Osteoblast (primary cell): ENCODE measurements around the gene STARD3NL. TPM values are rescaled to one million over a fixed set of nuclear protein-coding genes. Genes with fewer than 3 reads are reported as not detected.
"Not testable (repeated sequence)": the region's sequence is repeated elsewhere in the genome, so short reads cannot be mapped to it uniquely, and the experiment has no call there.

Experiments used
- DNase-seq: peaks from one replicate; pipeline ENCODE4 v3.0.0; 2011; ENCODE audit warnings: low spot score, mixed read lengths; ENCODE audit not compliant: insufficient read length; ENCODE audit errors: missing footprints
- H2AFZ ChIP-seq: 2 replicates; pipeline ENCODE4 v1.6.0; 2011; ENCODE audit warnings: mild to moderate bottlenecking, low read length
- H3K27ac ChIP-seq: 2 replicates; pipeline ENCODE4 v1.5.1; 2011; ENCODE audit warnings: mild to moderate bottlenecking, low read depth, low read length, moderate library complexity
- H3K27me3 ChIP-seq: 2 replicates; pipeline ENCODE4 v1.6.0; 2012; ENCODE audit warnings: mild to moderate bottlenecking, control low read depth, inconsistent platforms, low read length, moderate library complexity; ENCODE audit not compliant: insufficient read depth
- H3K36me3 ChIP-seq: 2 replicates; pipeline ENCODE4 v1.5.1; 2011; ENCODE audit warnings: mild to moderate bottlenecking, low read length, control low read depth, moderate library complexity; ENCODE audit not compliant: insufficient read depth
- H3K4me1 ChIP-seq: 2 replicates; pipeline ENCODE4 v1.5.1; 2011; ENCODE audit warnings: mild to moderate bottlenecking, low read length, control low read depth, moderate library complexity; ENCODE audit not compliant: insufficient read depth
- H3K4me2 ChIP-seq: 2 replicates; pipeline ENCODE4 v1.6.0; 2011; ENCODE audit warnings: mild to moderate bottlenecking, low read length; ENCODE audit not compliant: insufficient read depth
- H3K4me3 ChIP-seq: fragments of 200-600 bp; sonication (generic); 3 replicates; pipeline ENCODE4 v1.5.1; 2012; ENCODE audit warnings: mild to moderate bottlenecking, low read length, inconsistent platforms; ENCODE audit not compliant: insufficient read depth
- H3K79me2 ChIP-seq: 2 replicates; pipeline ENCODE4 v1.6.0; 2012; ENCODE audit warnings: mild to moderate bottlenecking, low read length, control low read depth, inconsistent platforms; ENCODE audit not compliant: insufficient read depth
- H3K9me3 ChIP-seq: 2 replicates; pipeline ENCODE4 v1.5.1; 2011; ENCODE audit warnings: low read depth, low read length, control low read depth
- H4K20me1 ChIP-seq: 2 replicates; pipeline ENCODE4 v1.6.0; 2012; ENCODE audit warnings: mild to moderate bottlenecking, low read length, control low read depth; ENCODE audit not compliant: insufficient read depth
- total RNA-seq: library from RNA; depleted of rRNA; stranded (reverse); fragments of >200 nt; gene quantifications from 2 replicates; pipeline ENCODE4 v1.2.3, GENCODE V29; 2012
- TF ChIP-seq, protein P1 (sequence below): IDR thresholded peaks from 2 replicates; pipeline ENCODE4 v1.5.1; 2011; ENCODE audit warnings: mild to moderate bottlenecking, low read depth, low read length, moderate library complexity; ENCODE audit errors: extremely low read depth

Gene STARD3NL
- total RNA-seq, 1 donor, result 63.3 TPM

DNA sequence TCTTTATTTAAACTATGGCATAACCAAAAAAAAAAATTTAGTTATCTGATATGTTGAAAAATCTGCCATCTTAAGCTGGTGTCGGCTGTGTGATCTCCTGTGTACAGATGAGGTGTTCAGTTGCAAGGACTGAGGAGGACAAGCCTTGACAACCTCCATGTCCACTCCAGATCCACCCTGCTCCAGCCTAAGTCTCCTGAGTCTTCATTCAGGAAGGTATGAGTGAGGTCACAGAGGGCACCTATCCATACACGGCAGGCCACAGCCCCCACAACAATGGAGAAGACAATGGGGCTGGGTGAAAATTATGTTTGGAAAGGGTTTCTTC lies 79.3 kb downstream of the STARD3NL start:
- H3K27ac ChIP-seq, result no peak overlapping the region
- no peaks in the 10 kb centered on the region for H3K36me3 ChIP-seq
- H3K9me3 ChIP-seq, result no peaks in the 10 kb centered on the region
- H2AFZ ChIP-seq, result no peak overlapping the region
- TF ChIP-seq, protein P1, sequence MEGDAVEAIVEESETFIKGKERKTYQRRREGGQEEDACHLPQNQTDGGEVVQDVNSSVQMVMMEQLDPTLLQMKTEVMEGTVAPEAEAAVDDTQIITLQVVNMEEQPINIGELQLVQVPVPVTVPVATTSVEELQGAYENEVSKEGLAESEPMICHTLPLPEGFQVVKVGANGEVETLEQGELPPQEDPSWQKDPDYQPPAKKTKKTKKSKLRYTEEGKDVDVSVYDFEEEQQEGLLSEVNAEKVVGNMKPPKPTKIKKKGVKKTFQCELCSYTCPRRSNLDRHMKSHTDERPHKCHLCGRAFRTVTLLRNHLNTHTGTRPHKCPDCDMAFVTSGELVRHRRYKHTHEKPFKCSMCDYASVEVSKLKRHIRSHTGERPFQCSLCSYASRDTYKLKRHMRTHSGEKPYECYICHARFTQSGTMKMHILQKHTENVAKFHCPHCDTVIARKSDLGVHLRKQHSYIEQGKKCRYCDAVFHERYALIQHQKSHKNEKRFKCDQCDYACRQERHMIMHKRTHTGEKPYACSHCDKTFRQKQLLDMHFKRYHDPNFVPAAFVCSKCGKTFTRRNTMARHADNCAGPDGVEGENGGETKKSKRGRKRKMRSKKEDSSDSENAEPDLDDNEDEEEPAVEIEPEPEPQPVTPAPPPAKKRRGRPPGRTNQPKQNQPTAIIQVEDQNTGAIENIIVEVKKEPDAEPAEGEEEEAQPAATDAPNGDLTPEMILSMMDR, result no peak
- H3K27me3 ChIP-seq, result no peaks in the 10 kb centered on the region
- H3K79me2 ChIP-seq, result no peaks in the 10 kb centered on the region
- no peaks in the 10 kb centered on the region for H3K4me1 ChIP-seq
- H3K4me3 ChIP-seq, result no peak overlapping the region
- H4K20me1 ChIP-seq, result no peaks in the 10 kb centered on the region
- no peak overlapping the region for H3K4me2 ChIP-seq
- DNase-seq, result no peak

DNA sequence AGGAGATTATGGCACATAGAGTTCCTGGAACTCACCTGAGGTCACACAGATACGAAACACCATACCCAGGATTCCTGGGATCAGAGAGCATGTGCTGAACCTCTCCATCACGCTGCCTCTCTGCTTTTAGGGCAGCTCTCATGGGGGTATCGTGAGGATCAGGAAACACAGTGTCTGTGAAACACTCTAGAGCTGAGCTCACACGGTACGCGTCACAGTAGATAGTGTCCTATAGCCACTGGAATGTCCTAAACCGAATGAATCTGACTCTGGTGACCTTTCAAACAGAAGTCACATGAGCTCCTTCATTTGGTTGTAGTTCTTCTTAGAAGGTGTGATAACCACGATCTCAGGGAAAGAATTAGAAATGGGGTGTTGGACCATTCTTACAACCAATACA lies 81.1 kb downstream of the STARD3NL start:
- not testable (repeated sequence) for H3K27me3 ChIP-seq, H3K4me2 ChIP-seq, H3K36me3 ChIP-seq, H4K20me1 ChIP-seq, DNase-seq, H3K79me2 ChIP-seq, H2AFZ ChIP-seq, H3K4me1 ChIP-seq, H3K9me3 ChIP-seq, H3K27ac ChIP-seq, H3K4me3 ChIP-seq

DNA sequence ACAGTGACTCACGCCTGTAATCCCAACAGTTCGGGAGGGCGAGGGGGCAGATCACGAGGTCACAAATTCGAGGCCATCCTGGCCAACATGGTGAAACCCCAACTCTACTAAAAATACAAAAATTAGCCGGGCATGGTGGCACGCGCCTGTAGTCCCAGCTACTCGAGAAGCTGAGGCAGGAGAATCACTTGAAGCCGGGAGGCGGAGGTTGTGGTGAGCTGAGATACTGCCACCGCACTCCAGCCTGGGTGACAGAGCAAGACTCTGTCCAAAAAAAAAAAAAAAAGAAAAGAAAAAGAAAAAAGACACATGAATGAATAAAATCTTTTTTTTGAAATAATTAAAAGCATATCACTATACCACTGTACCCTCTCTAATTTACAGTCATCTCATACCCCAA lies 83.6 kb downstream of the STARD3NL start:
- not testable (repeated sequence) for H3K27me3 ChIP-seq, H3K36me3 ChIP-seq, H3K4me1 ChIP-seq, H3K79me2 ChIP-seq, H3K4me2 ChIP-seq, H3K4me3 ChIP-seq, H4K20me1 ChIP-seq, H2AFZ ChIP-seq, H3K27ac ChIP-seq, DNase-seq, H3K9me3 ChIP-seq

DNA sequence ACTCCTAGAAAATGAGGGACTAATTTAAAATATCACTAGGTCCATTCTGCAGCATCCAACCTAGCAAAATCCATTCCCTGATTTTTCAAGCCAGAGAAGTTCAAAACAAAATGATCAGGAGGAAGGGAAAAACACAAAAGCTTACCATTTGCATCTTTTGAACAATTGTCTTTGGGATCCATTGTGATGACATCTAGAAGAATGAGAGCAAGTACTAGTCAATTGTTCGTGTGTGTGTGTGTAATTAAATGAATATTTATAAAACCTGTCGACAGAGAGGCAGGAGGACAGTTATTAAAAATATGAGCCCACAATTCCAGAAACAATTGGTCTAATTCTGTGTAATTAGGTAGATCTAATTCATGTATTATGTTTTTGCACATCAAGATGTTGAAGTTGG lies 84.0 kb downstream of the STARD3NL start:
- H3K79me2 ChIP-seq, H3K4me1 ChIP-seq, H3K27ac ChIP-seq, H3K4me3 ChIP-seq, H3K27me3 ChIP-seq, H2AFZ ChIP-seq, H3K9me3 ChIP-seq, H4K20me1 ChIP-seq, DNase-seq, H3K4me2 ChIP-seq, H3K36me3 ChIP-seq: not testable (repeated sequence)

DNA sequence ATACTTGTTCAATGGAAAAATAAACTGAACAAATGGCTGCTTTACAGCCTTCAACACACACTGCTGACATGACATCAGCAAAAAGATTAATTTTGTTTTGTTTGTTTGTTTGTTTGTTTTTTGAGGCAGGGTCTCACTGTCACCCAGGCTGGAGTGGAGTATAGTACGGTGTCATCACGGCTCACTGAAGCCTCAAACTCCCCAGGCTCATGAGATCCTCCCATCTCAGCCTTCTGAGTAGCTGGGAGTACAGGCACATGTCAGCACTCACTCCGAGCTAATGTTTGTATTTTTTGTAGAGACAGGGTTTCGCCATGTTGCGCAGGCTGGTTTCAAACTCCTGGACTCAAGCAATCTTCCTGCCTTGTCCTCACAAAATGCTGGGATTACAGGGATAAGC lies 84.5 kb downstream of the STARD3NL start:
- TF ChIP-seq, protein P1, result no peak
- no peak overlapping the region for H3K27ac ChIP-seq
- no peak for DNase-seq
- no peaks in the 10 kb centered on the region for H4K20me1 ChIP-seq
- no peaks in the 10 kb centered on the region for H3K27me3 ChIP-seq
- H3K79me2 ChIP-seq, result no peaks in the 10 kb centered on the region
- H3K4me3 ChIP-seq, result no peak overlapping the region
- no peaks in the 10 kb centered on the region for H3K36me3 ChIP-seq
- no peaks in the 10 kb centered on the region for H3K4me1 ChIP-seq
- H3K9me3 ChIP-seq, result no peaks in the 10 kb centered on the region
- H2AFZ ChIP-seq, result no peak overlapping the region
- no peak overlapping the region for H3K4me2 ChIP-seq

DNA sequence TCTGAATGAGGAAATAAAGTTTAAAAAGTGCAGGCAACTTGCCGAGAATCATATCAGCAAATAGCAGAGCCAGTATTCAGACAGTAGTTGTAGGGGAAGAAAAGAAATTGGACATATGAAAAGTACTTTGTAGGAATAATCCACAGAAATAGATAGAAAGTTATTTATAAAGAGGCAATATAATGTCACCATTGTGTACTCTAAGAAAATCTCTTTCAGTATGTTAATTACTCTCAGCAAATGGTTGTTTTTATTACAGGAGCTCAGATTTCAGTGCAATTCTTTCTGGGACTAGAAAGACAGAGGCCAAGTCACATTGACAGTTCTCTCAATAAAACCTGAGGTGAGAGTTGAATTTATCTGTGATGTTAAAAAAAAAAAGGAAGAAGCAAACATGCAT lies 85.2 kb downstream of the STARD3NL start:
- H3K4me2 ChIP-seq, H3K4me3 ChIP-seq, H3K27me3 ChIP-seq, H3K27ac ChIP-seq, H3K9me3 ChIP-seq, H3K36me3 ChIP-seq, H3K79me2 ChIP-seq, H4K20me1 ChIP-seq, DNase-seq, H3K4me1 ChIP-seq, H2AFZ ChIP-seq: not testable (repeated sequence)

DNA sequence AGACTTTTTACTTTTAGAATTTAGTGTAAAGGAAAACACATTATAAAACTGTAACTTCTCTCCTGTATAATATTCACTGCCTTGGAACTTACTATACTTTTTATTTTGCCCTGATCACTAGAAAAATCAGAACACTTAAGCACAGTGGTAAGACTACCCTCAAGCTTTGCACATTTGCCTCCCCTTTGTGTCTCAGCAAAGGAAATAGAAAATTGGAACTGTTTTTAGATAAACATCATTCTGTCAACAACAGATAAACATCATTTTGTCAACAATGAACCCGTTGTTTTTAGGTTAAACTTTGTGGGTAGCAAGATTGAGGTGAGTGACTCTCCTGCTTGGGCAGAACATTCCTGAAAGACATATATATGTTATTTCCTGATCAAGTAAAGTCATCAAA lies 86.6 kb downstream of the STARD3NL start:
- H3K36me3 ChIP-seq, H2AFZ ChIP-seq, DNase-seq, H3K4me3 ChIP-seq, H3K9me3 ChIP-seq, H3K27me3 ChIP-seq, H3K79me2 ChIP-seq, H3K4me1 ChIP-seq, H4K20me1 ChIP-seq, H3K27ac ChIP-seq, H3K4me2 ChIP-seq: not testable (repeated sequence)

DNA sequence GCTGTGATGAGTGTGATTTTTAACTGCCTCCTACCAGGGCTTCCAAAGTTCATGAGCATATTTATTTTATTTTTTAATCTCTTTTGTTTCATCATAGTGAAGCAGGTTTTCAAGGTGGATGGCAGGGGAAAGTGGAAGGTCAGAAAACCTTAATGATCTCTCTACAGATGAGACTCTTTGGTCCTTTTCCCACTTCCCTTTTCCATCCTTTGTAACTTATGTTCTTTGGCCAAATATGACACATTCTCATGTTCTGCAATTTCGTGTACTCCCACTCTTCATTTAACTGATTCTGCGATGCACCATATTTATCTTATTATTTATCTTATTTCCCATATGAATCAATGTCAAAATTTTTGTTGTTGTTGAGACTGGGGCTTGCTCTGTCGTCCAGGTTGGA lies 87.9 kb downstream of the STARD3NL start:
- not testable (repeated sequence) for DNase-seq, H3K27ac ChIP-seq, H3K4me3 ChIP-seq, H4K20me1 ChIP-seq, H2AFZ ChIP-seq, H3K27me3 ChIP-seq, H3K79me2 ChIP-seq, H3K4me2 ChIP-seq, H3K9me3 ChIP-seq, H3K4me1 ChIP-seq, H3K36me3 ChIP-seq
